NCI-H748 treated with DMSO at 0.1 percent for 48 hours (cell line): Measurements from ENCODE around the gene ZNF791.
"Not testable (repeated sequence)": the region's sequence is repeated elsewhere in the genome, so short reads cannot be mapped to it uniquely, and the experiment has no call there.

ENCODE experiments used
- DNase-seq: peaks from one replicate; lab custom pipeline; 2025; lab: John Stamatoyannopoulos, UW

ZNF791 gene

DNA sequence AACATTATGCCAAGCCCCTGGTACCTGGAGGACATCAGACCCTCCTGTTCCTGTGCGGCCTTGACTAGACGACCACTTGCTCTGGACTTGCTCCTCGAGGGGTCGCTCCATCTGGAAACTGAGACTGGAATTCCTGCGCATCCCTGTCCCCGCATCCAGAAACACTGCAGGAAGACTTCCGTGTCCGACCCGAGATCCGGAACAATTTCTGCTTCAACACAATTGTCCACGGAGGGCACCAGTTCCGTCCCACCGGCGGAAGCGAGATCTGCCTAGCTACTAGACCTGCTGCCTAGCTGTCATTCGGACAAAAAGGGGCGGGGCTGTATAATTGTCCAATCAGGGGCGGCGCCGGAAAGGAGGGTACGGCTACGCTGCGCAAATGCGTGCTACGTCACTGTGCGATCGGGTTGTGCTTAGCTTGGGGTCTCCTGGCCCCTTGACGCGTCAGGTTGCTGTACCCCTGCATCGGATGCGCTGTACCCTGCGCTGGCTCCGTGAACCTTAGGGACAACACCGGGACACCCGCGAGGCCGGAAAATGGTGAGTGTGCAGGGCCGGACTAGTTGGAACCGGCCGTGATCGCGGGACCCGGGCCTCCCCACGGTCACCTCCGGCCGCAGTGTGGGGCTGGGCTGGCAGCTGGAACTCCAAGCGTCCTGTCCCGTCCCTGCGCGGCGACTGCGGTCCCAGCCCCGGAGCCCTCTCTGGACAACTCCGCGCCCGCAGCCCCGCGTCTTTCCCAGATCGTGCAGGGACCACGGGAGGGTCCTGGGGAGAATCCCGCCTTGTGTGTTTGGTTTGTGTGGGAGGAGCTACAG is at the start of gene ZNF791, which contains the start of gene ZNF490:
Gene ZNF791, plus strand, starts transcription at position 381 of the 821 bp plus-strand sequence. Its CDS starts 160 bp downstream, at position 541.
Gene ZNF490, minus strand, starts transcription at position 274 of the 821 bp plus-strand sequence. Its CDS starts 133 bp downstream, at position 141.
- DNase-seq: peak; percentile 85

- peak; percentile 66 for DNase-seq
These were observed 46.6 kb upstream of the ZNF791 start for GRCh38 chr19:12564016-12564664.

DNA sequence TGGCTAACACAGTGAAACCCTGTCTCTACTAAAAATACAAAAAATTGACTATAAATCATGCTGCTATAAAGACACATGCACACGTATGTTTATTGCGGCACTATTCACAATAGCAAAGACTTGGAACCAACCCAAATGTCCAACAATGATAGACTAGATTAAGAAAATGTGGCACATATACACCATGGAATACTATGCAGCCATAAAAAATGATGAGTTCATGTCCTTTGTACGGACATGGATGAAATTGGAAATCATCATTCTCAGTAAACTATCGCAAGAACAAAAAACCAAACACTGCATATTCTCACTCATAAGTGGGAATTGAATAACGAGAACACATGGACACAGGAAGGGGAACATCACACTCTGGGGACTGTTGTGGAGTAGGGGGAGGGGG is 44.3 kb upstream of the ZNF791 start:
- not testable (repeated sequence) for DNase-seq

DNA sequence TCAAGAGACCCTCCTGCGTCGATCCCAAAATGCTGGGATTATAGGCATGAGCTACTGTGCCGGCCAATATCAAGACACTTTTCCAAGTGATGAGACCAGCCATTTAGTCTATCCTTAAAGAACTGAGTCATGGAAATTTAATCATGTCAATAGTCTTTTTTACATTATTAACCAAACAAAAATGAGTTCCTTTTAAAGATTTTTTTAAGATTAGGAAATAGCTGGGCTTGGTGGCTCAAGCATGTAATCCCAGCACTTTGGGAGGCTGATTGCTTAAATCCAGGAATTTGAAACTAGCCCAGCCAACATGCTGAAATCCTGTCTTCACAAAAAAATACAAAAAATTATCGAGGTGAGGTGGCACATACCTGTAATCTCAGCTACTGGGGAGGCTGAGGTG is 42.8 kb upstream of the ZNF791 start:
- DNase-seq: no peak

DNA sequence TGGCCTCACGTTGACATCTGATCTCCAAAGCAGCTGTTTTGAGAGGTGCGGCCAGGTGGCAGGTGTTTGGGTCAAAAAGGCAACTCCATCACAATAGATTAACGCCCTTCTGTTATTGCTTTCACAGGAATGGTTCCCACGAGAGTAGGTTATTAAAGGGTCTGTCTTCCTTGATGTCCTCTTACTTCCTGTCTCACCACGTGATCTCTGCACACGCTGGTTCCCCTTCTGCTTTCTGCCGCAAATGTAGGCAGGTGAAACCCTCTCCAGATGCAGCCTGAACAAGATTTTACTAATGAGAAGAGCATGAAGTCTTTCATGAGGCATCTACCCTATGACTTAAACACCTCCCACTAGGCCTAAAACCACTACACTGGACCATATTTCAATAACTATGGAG is 36.7 kb upstream of the ZNF791 start:
- peak; percentile 67 for DNase-seq

- no peak for DNase-seq
These were observed 32.1 kb upstream of the ZNF791 start for GRCh38 chr19:12578641-12579040.

DNA sequence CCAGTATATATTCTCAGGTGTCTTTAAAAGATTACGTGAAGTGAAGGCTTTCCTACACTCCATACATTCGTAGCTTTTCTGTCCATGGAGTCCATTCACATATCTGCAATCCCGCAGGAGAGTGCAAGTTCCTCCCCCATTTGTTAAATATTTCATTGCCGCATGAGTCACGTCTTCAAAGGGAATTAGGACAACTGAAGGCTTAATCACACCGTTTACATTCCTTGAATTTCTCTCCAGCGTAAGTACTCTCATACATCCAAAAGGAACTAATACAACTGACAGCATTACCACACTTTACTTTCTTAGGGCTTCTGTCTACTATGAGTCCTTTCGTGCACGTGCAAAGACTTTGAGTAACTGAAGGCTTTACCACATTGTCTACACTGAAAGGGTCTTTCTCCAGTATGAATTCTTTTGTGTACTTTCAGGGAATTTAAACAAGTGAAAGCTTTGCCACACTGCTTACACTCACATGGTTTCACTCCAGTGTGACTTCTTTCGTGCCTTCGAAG is 30.5 kb upstream of the ZNF791 start:
- DNase-seq: no peak

DNA sequence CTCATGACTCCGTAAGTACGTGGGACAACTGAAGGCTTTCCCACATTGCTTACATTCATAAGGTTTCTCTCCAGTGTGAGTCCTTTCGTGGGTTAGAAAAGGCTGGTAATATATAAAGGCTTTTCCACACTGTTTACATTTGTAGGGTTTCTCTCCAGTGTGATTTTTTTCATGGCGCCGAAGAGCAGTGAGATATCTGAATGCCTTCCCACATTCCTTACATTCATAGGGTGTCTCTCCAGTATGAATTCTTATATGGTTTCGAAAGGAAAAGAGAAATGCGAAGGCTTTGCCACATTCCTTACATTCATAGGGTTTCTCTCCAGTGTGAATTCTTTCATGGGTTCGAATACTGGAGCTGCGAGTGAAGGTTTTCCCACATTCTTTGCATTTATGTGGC is 29.6 kb upstream of the ZNF791 start:
- DNase-seq: no peak

DNA sequence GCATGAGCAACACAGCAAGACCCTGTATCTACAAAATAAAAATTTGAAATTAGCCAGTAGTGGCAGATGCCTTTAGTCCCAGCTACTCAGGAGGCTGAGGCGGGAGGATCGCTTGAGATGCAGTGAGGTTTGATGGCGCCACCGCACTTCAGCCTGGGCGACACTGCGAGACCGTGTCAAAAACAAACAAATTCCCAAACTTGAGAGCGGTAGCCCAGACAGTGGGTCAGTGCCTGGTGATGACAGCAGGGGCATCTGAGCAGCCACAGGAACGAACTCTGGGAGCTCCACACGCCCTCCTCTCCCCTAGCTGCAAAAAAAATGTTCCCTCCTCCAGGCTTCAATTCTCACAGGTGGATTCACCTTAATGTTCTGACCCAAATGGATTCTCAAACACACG is 14.2 kb upstream of the ZNF791 start:
- no peak for DNase-seq

- DNase-seq: no peak
These were observed 13.7 kb upstream of the ZNF791 start for GRCh38 chr19:12596927-12597548.

DNA sequence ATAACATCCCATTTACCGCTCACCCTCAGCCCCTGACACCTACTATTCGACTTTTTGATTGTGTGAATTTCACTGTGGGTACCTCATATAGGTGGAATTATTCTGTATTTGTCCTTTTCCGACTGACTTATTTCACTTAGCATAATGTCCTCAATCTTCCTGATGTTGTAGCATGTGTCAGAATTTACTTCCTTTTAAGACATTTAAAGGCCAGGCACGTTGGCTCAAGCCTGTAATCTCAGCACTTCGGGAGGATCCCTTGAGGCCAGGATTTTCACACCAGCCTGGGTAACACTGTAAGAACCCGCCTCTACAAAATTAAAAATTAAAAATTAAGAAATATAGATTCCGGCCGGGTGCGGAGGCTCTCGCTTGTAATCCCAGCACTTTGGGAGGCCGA is 13.1 kb upstream of the ZNF791 start:
- no peak for DNase-seq

- DNase-seq: no peak
These were observed 7.0 kb upstream of the ZNF791 start for GRCh38 chr19:12603714-12604113.

DNA sequence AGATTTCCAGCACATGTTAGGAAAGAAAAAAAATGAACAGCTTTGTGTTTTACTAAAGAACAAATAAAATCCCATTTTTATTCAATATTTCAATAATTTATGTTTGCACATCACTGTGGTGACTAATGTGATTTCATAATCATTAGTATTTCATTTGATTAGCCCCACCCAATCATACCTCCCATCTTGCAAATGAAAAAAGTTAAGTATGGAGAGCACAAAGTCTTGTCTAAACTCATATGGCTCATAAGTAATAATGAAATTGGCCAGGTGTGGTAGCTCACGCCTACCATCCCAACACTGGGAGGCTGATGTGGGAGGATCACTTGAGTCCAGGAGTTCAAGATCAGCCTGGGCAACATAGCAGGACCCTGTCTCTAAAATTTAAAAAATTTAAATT is 3.9 kb upstream of the ZNF791 start:
- DNase-seq: no peak

GRCh38 chr19:12607631-12608030 is 3.1 kb upstream of the ZNF791 start:
- DNase-seq: no peak

DNA sequence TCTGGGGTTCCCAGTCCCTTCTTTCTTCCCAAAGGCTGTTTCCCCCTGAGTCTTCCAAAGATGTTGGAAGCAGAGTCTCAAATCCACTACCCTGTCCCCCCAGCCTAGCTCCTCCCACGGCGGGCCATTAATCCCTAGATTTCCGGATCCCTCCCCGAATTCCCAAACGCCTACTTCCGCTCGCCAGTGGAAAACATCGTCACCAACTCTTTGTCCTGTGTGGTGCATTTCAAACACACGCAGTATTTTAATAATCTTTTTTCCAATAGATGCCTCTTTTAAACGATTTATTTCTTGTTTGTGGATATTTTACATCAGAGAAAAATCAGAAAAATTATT is 610 bp downstream of the ZNF791 start:
- DNase-seq: peak; percentile 15

DNA sequence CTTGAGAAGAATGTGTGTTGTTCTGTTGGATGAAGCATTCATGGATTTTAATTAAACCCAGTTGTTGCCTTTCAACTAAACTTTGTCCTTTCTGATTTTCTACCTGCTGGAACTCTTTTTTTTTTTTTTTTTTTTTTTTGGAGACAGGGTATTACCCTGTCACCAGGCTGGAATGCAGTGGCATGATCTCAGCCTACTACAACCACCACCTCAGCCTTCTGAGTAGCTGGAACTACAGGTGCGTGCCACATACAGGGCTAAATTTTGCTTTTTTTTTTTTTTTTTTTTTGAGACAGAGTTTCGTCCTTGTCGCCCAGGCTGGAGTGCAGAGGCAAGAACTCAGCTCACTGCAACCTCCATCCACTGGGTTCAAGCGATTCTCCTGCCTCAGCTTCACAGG is 6.9 kb downstream of the ZNF791 start:
- DNase-seq: no peak

GRCh38 chr19:12621253-12622024 is 10.7 kb downstream of the ZNF791 start:
- DNase-seq: not testable (repeated sequence)

DNA sequence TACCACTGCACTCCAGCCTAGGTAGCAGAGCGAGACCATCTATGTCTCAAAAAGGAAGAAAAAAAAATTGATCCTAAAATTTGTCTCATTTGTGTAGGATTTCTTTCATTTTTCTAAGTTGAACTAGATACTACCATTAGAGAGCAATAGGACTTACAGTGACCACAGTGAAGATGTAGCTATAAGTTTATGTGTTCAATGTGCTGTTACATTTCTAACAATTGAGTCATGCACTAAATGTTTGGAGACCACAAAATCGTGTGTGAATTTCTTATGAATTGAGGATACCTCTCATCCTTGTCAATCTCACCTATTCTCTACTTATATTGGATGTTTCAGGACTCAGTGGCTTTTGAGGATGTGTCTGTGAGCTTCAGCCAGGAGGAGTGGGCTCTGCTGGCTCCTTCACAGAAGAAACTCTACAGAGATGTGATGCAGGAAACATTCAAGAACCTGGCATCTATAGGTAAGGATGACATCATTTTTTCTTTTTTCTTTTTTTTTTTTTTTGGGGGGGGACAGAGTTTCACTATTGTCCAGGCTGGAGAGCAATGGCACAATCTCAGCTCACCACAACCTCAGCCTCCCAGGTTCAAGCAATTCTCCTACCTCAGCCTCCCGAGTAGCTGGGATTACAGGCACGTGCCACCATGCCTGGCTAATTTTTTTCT is 12.8 kb downstream of the ZNF791 start:
- no peak for DNase-seq

DNA sequence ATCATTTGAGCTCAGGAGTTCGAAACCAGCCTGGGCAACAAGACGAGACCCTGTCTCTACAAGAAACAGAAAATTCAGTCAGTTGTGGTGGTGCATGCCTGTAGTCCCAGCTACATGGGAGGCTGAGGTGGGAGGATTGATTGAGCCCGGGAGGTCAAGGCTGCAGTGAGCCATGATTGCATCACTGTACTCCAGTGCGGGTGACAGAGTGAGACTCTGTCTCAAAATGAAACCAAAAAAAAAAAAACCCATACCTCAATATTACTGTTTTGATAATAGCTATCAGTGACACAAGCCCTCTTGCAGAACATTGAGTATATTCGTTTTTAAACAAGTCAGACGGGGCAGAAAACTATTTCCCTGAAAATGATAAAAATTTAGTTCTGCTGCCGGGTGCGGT is 16.2 kb downstream of the ZNF791 start:
- DNase-seq: no peak

DNA sequence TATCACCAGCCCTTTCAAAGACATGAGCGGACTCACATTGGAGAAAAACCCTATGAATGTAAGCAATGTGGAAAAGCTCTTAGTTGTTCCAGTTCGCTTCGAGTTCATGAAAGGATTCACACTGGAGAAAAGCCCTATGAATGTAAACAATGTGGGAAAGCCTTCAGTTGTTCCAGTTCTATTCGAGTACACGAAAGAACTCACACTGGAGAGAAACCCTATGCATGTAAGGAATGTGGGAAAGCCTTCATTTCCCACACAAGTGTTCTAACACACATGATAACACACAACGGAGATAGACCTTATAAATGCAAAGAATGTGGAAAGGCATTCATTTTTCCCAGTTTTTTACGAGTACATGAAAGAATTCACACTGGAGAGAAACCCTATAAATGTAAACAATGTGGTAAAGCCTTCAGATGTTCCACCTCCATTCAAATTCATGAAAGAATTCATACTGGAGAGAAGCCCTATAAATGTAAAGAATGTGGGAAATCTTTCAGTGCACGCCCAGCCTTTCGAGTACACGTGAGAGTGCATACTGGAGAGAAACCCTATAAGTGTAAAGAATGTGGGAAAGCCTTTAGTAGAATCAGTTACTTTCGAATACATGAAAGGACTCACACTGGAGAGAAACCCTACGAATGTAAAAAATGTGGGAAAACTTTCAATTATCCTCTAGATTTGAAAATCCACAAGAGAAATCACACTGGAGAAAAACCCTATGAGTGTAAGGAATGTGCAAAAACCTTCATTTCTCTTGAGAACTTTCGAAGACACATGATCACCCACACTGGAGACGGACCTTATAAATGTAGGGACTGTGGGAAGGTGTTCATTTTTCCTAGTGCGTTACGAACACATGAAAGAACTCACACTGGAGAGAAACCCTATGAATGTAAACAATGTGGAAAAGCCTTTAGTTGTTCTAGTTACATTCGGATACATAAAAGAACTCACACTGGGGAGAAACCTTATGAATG is 17.6 kb downstream of the ZNF791 start:
- DNase-seq: no peak
